Caco-2 (cell line): Measurements from ENCODE around the gene NRIP1. TPM values are rescaled to one million over a fixed set of nuclear protein-coding genes. Genes with fewer than 3 reads are reported as not detected.

Experiments used
- Bru-seq: library from RNA; stranded (reverse); fragments of 400-500 nt; gene quantifications from one replicate; lab custom pipeline; 2021; lab: Mats Ljungman, UMichigan
- BruChase-seq, 2 experiments: library from RNA; stranded (reverse); fragments of 400-500 nt; gene quantifications; one replicate each; lab custom pipeline; 2021; lab: Mats Ljungman, UMichigan
- BruUV-seq: library from RNA; stranded (reverse); fragments of 400-500 nt; replicated peaks from 2 replicates; lab custom pipeline; 2021; lab: Mats Ljungman, UMichigan
- CTCF ChIA-PET: fragments of 300-600 bp; sonication (Branson Sonifier 250); formaldehyde crosslinking; loops from one replicate; lab custom pipeline; 2022; ENCODE audit warnings: antibody characterized with exemption; lab: Charles Lee
- POLR2A ChIA-PET: fragments of 300-600 bp; sonication (Branson Sonifier 250); formaldehyde crosslinking; loops from one replicate; lab custom pipeline; 2022; ENCODE audit warnings: antibody characterized with exemption; lab: Charles Lee
- DNase-seq, 2 experiments: peaks; one replicate each; pipeline versions ENCODE4 v3.0.0 to v3.0.0-alpha.2; 2020 to 2022
- H3K27me3 ChIP-seq: replicated peaks from 2 replicates; pipeline ENCODE4 v1.6.0; 2011; ENCODE audit warnings: low read length; ENCODE audit not compliant: control insufficient read depth, insufficient read depth
- H3K36me3 ChIP-seq: 2 replicates; pipeline ENCODE4 v1.5.1; 2011; ENCODE audit warnings: low read length; ENCODE audit not compliant: control insufficient read depth, insufficient read depth
- H3K4me1 ChIP-seq: fragments of 250-450 bp; sonication (Bioruptor Pico); 2 replicates; pipeline ENCODE4 v1.5.1; 2020; ENCODE audit warnings: mild to moderate bottlenecking
- H3K4me3 ChIP-seq: 2 replicates; pipeline ENCODE4 v1.5.1; 2011; ENCODE audit warnings: low read depth, mild to moderate bottlenecking, control low read depth, low read length
- H3K9me3 ChIP-seq: fragments of 250-450 bp; sonication (Bioruptor Pico); 2 replicates; pipeline ENCODE4 v1.5.1; 2020; ENCODE audit warnings: mild to moderate bottlenecking, moderate library complexity
- H3K27ac Mint-ChIP-seq: one replicate; pipeline ENCODE4 v1.8.0; 2022; ENCODE audit warnings: mixed read lengths; ENCODE audit not compliant: unreplicated experiment
- H3K27me3 Mint-ChIP-seq: one replicate; pipeline ENCODE4 v1.8.0; 2022; ENCODE audit warnings: mixed read lengths; ENCODE audit not compliant: insufficient read depth, unreplicated experiment
- H3K36me3 Mint-ChIP-seq: one replicate; pipeline ENCODE4 v1.8.0; 2022; ENCODE audit warnings: mild to moderate bottlenecking, mixed read lengths; ENCODE audit not compliant: insufficient read depth, unreplicated experiment
- H3K4me1 Mint-ChIP-seq: one replicate; pipeline ENCODE4 v1.8.0; 2022; ENCODE audit warnings: low read depth, mixed read lengths; ENCODE audit not compliant: unreplicated experiment
- H3K4me3 Mint-ChIP-seq: one replicate; pipeline ENCODE4 v1.8.0; 2022; ENCODE audit warnings: mild to moderate bottlenecking, moderate library complexity, mixed read lengths; ENCODE audit not compliant: unreplicated experiment
- H3K9me3 Mint-ChIP-seq: one replicate; pipeline ENCODE4 v1.8.0; 2022; ENCODE audit warnings: mixed read lengths; ENCODE audit not compliant: unreplicated experiment
- CTCF ChIP-seq, 2 experiments: fragments of 200-600 bp in 1 of 2; IDR thresholded peaks; 1 replicate in 1 of 2; 2 replicates in 1 of 2; pipeline versions ENCODE4 v1.5.1 to v1.8.0; 2011 to 2022; ENCODE audit warnings: antibody characterized with exemption in 1 of 2, control low read depth in 1 of 2, inconsistent platforms in 1 of 2, low read depth in 1 of 2, low read length in 1 of 2, mild to moderate bottlenecking in 1 of 2, moderate library complexity in 1 of 2; ENCODE audit not compliant: insufficient read depth in 1 of 2, severe bottlenecking in 1 of 2, unreplicated experiment in 1 of 2
- intact Hi-C: fragments of 100-400 bp; cut with micrococcal nuclease; formaldehyde crosslinking; loops from one replicate; pipeline ENCODE4 v1.10.0; 2022; ENCODE audit not compliant: unreplicated experiment
- long read RNA-seq: library from polyadenylated mRNA; stranded (forward); transcript quantifications from one replicate; pipeline ENCODE4 v2.0.0, GENCODE V29; 2022
- total RNA-seq: library from RNA; stranded (reverse); gene quantifications from 2 replicates; pipeline ENCODE4 v1.2.3, GENCODE V29; 2022

Gene NRIP1
- total RNA-seq (24.7 and 28.6 TPM in 2 replicates), Bru-seq, nascent RNA (percentile 94 among the genes with signal in this experiment), BruChase-seq, experiment 1, labeled RNA remaining after a 2-hour chase (percentile 95 among the genes with signal in this experiment), BruChase-seq, experiment 2, labeled RNA remaining after a 6-hour chase (percentile 79 among the genes with signal in this experiment)
- long read RNA-seq, full-length matches to known transcripts: 2 of 9 reads
- long read RNA-seq, partial matches to known transcripts: 1 of 9 reads
- long read RNA-seq, other reads (novel, unspliced or antisense): 6 of 9 reads

- H3K9me3 ChIP-seq: no peaks in the 10 kb centered on the region
- intact Hi-C loops: loop anchor here (1.0 to 5.0 kb wide), 4 partner anchors 76 to 200 kb away; no protein-coding TSS in a partner anchor
- Mint-ChIP-seq H3K36me3 (peaks cover 10% of the 10 kb centered on the region), H3K4me3 (peak within 1 kb of the TSS; percentile 99), H3K9me3 (no peaks in the 10 kb centered on the region), H3K4me1 (peaks cover 33% of the 10 kb centered on the region), H3K27me3 (no peaks in the 10 kb centered on the region), H3K27ac (peak within 1 kb of the TSS; percentile 96)
- peak within 1 kb of the TSS; percentile 85 for H3K4me3 ChIP-seq
- POLR2A ChIA-PET: interaction anchor here (0.5 to 0.8 kb wide), 4 partner anchors 20 to 415 kb away, joined by 3 to 4 read pairs (median 3); no protein-coding TSS in a partner anchor
- CTCF ChIA-PET: interaction anchor here (0.7 to 1.4 kb wide), 4 partner anchors 57 to 630 kb away, joined by 3 to 7 read pairs (median 4); no protein-coding TSS in a partner anchor
- no peak for TF ChIP-seq CTCF (IDR thresholded peaks at IDR 0.05; ENCODE audit: insufficient read depth in 1 of 2, low read depth in 1 of 2, low read length in 1 of 2, severe bottlenecking in 1 of 2, unreplicated experiment in 1 of 2)
- no peaks in the 10 kb centered on the region for H3K36me3 ChIP-seq
- peak; percentile 88 to 91 for DNase-seq
- no peaks in the 10 kb centered on the region for H3K27me3 ChIP-seq
- BruUV-seq: no TSS peak
- peaks cover 22% of the 10 kb centered on the region for H3K4me1 ChIP-seq
Measured at GRCh38 chr21:15064576-15065391, at the start of gene NRIP1. Gene NRIP1, minus strand, starts transcription at chr21:15065000. Its CDS starts 96,808 bp downstream, at chr21:14968192.

- POLR2A ChIA-PET: no interaction called here
- H3K4me1 ChIP-seq: no peaks in the 10 kb centered on the region
- no peaks in the 10 kb centered on the region for H3K9me3 Mint-ChIP-seq
- CTCF ChIA-PET: no interaction called here
- no peaks in the 10 kb centered on the region for H3K9me3 ChIP-seq
- H3K27ac Mint-ChIP-seq: no peak overlapping the region
- H3K36me3 Mint-ChIP-seq: no peaks in the 10 kb centered on the region
- no peaks in the 10 kb centered on the region for H3K4me1 Mint-ChIP-seq
- intact Hi-C loops: no loop called here
- H3K36me3 ChIP-seq: no peaks in the 10 kb centered on the region
- TF ChIP-seq CTCF (IDR thresholded peaks at IDR 0.05; ENCODE audit: insufficient read depth in 1 of 2, low read depth in 1 of 2, low read length in 1 of 2, severe bottlenecking in 1 of 2, unreplicated experiment in 1 of 2): no peak
- no peaks in the 10 kb centered on the region for H3K27me3 Mint-ChIP-seq
- H3K4me3 ChIP-seq: no peak overlapping the region
- H3K4me3 Mint-ChIP-seq: no peak overlapping the region
- DNase-seq: no peak
- H3K27me3 ChIP-seq: no peaks in the 10 kb centered on the region
- BruUV-seq: no TSS peak
Measured at GRCh38 chr21:15112858-15113257, 48.1 kb upstream of the NRIP1 start.

- H3K4me3 Mint-ChIP-seq: no peak overlapping the region
- DNase-seq: no peak
- ChIA-PET POLR2A (no interaction called here), CTCF (no interaction called here)
- H3K4me3 ChIP-seq: no peak overlapping the region
- no peaks in the 10 kb centered on the region for H3K4me1 ChIP-seq
- no TSS peak for BruUV-seq
- H3K9me3 ChIP-seq: no peaks in the 10 kb centered on the region
- no peaks in the 10 kb centered on the region for H3K36me3 Mint-ChIP-seq
- H3K36me3 ChIP-seq: no peaks in the 10 kb centered on the region
- peaks cover 1% of the 10 kb centered on the region for H3K4me1 Mint-ChIP-seq
- no peaks in the 10 kb centered on the region for H3K27me3 Mint-ChIP-seq
- no peaks in the 10 kb centered on the region for H3K27me3 ChIP-seq
- H3K9me3 Mint-ChIP-seq: no peaks in the 10 kb centered on the region
- TF ChIP-seq CTCF (IDR thresholded peaks at IDR 0.05; ENCODE audit: insufficient read depth in 1 of 2, low read depth in 1 of 2, low read length in 1 of 2, severe bottlenecking in 1 of 2, unreplicated experiment in 1 of 2): no peak
- intact Hi-C loops: no loop called here
- H3K27ac Mint-ChIP-seq: no peak overlapping the region
Measured at GRCh38 chr21:15108801-15109200, 44.0 kb upstream of the NRIP1 start.
